22Rv1 (cell line): ENCODE measurements around the gene SET.

Experiments used
- CTCF ChIP-seq: fragments of 450-650 bp; IDR thresholded peaks from 2 replicates; pipeline ENCODE4 v1.5.1; 2017; ENCODE audit warnings: mild to moderate bottlenecking
- ZFX ChIP-seq: fragments of 450-650 bp; IDR thresholded peaks from 2 replicates; pipeline ENCODE4 v1.6.1; 2017; ENCODE audit warnings: antibody characterized with exemption, borderline replicate concordance

GRCh38 chr9:128702445-128702948, 13.5 kb downstream of the SET start, which contains the start of gene PKN3:
- peak; percentile 98 for TF ChIP-seq CTCF
- no peak for TF ChIP-seq ZFX
